Body of pancreas (tissue), 4 donors: ENCODE data around the gene ALG14. TPM values are rescaled to one million over a fixed set of nuclear protein-coding genes. Genes with fewer than 3 reads are reported as not detected.

ENCODE experiments used
- ATAC-seq: fragments of 150-250 bp; one replicate; pipeline ENCODE4 v1.9.1; 2016
- DNase-seq, 4 donors: peaks; one replicate each; pipeline ENCODE4 v3.0.0-alpha.2; 2019
- H3K27ac ChIP-seq, 4 donors: fragments of 200-600 bp; sonication (generic); 1 replicate in 3 of 4; 2 replicates in 1 of 4; pipeline versions ENCODE4 v1.5.1 to v1.6.1; 2016 to 2019; ENCODE audit warnings: mild to moderate bottlenecking in 1 of 4, mixed read lengths in 1 of 4, moderate library complexity in 1 of 4
- H3K27me3 ChIP-seq, 2 donors: fragments of 200-600 bp; sonication (generic); one replicate each; pipeline ENCODE4 v1.6.0; 2016; ENCODE audit warnings: mild to moderate bottlenecking in 1 of 2
- H3K36me3 ChIP-seq, 2 donors: fragments of 200-600 bp; sonication (generic); replicated peaks in 1 of 2; 2 replicates each; pipeline ENCODE4 v1.5.1; 2016; ENCODE audit warnings: low read depth in 2 of 2; ENCODE audit not compliant: insufficient read depth in 1 of 2
- H3K4me1 ChIP-seq: fragments of 200-600 bp; sonication (generic); one replicate; pipeline ENCODE4 v1.6.0; 2016
- H3K4me3 ChIP-seq, 2 donors: fragments of 200-600 bp; sonication (generic); 1 replicate in 1 of 2; 2 replicates in 1 of 2; pipeline ENCODE4 v1.5.1; 2016 to 2019
- H3K9me3 ChIP-seq, 3 donors: fragments of 200-600 bp; sonication (generic); 1 replicate in 2 of 3; 2 replicates in 1 of 3; pipeline ENCODE4 v1.5.1; 2016
- POLR2A ChIP-seq, 3 donors: fragments of 450-650 bp; IDR thresholded peaks; one replicate each; pipeline ENCODE4 v1.6.1; 2016; ENCODE audit warnings: antibody characterized with exemption in 3 of 3, mild to moderate bottlenecking in 2 of 3
- WGBS, 2 donors: methylation state at CpG; one replicate each; pipeline ENCODE4 v1.1.5; 2017; 5-methylcytosine and 5-hydroxymethylcytosine counted together
- intact Hi-C: fragments of 100-400 bp; cut with DNase I; formaldehyde crosslinking; loops from one replicate; pipeline ENCODE4 v1.15.1; 2023
- total RNA-seq, 2 donors: library from RNA; depleted of rRNA; stranded (reverse); fragments of >200 nt; gene quantifications; one replicate each; pipeline ENCODE4 v1.1.0, GENCODE V29; 2016
- TF ChIP-seq, protein P1 (sequence below), 7 experiments: fragments of 450-650 bp in 4 of 7; fragments of 200-600 bp in 3 of 7; sonication (generic) in 3 of 7; IDR thresholded peaks; one replicate each; pipeline ENCODE4 v1.5.1; 2016 to 2019; ENCODE audit warnings: antibody characterized with exemption in 7 of 7

The ALG14 gene
- total RNA-seq, 2 donors from 2014 or later = 0.78 to 0.99 TPM

DNA sequence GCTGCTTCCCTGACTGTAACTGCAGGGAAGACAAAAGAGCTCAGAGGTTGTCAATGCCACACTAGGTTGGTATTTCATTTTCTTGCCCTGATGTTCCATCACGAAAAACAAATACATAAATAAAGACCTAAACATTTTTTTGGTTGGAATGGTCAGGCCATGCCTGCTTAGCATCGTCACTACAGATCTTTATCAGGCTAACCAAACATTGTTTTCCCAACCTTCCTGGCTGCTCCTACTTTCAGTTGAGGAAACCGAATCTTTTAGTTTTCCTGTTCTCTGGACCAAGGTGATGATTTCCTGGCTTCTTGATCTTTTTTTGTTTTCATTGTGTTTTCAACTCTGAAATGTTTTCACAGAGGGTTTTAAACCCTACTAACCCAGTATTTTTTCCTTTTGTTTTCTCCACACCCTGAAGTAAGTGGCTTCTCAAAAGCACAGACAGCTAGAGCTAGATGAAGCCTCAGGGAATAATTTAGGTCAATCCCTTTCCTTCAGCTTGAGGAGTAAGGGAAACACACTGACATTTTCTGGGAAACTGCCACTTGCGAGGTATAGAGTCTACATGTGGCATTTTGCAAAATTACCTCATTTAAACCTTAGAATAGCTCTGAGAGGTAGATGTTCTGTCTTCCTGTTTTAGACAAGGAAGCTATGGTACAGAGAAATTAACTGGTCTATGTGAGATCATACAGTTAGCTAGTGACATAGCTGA, 78.7 kb downstream of the ALG14 start:
- WGBS, 2 donors = 55 to 66% methylated on average over 4 of the region's 4 CpGs
- intact Hi-C loops = no loop called here
- Histone ChIP-seq H3K9me3 (no peaks in the 10 kb centered on the region), H3K4me1 (peaks cover 16% of the 10 kb centered on the region), H3K27me3 (no peaks in the 10 kb centered on the region), H3K27ac (peak overlapping the region in 3 of 4 donors; percentile 0 to 28 (median 10)), H3K36me3 (no peaks in the 10 kb centered on the region), H3K4me3 (no peak overlapping the region)
- DNase-seq = no peak
- no peak for ATAC-seq
- TF ChIP-seq, protein P1, sequence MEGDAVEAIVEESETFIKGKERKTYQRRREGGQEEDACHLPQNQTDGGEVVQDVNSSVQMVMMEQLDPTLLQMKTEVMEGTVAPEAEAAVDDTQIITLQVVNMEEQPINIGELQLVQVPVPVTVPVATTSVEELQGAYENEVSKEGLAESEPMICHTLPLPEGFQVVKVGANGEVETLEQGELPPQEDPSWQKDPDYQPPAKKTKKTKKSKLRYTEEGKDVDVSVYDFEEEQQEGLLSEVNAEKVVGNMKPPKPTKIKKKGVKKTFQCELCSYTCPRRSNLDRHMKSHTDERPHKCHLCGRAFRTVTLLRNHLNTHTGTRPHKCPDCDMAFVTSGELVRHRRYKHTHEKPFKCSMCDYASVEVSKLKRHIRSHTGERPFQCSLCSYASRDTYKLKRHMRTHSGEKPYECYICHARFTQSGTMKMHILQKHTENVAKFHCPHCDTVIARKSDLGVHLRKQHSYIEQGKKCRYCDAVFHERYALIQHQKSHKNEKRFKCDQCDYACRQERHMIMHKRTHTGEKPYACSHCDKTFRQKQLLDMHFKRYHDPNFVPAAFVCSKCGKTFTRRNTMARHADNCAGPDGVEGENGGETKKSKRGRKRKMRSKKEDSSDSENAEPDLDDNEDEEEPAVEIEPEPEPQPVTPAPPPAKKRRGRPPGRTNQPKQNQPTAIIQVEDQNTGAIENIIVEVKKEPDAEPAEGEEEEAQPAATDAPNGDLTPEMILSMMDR (IDR thresholded peaks at IDR 0.05) = no peak
- TF ChIP-seq POLR2A (IDR thresholded peaks at IDR 0.05) = no peak

DNA sequence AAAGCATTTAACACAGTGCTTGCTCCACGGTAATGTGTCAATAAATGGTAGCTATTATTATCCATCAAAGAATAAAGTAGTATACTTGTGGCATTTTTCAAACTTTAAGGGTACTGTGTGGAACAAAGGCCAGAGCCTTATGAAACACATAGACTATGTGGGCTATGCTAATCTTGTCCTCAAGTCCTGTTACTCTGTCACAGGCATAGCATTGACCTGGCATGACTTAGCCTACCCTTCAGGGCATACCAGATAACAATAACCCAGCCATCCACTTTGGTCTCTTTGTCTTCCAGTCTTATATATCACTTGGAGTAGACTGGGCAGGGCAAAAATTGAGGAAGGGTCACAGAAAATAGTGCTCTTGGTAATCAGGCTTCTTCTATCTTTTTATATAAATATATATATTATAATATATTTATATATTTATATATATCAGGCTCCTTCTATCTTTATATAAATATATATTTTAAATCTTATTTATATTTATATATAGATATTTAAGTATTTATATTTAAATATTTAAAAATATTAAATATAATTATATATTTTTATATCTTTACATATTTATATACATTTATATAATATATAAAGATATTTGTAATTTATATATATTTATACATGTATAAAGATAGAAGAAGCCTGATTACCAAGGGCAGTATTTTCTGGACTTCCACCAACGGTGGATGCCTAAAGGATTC, 79.7 kb downstream of the ALG14 start:
- Histone ChIP-seq H3K36me3 (no peaks in the 10 kb centered on the region), H3K27ac (no peak overlapping the region), H3K4me3 (no peak overlapping the region), H3K4me1 (peaks cover 11% of the 10 kb centered on the region), H3K27me3 (no peaks in the 10 kb centered on the region), H3K9me3 (no peaks in the 10 kb centered on the region)
- TF ChIP-seq, protein P1 (IDR thresholded peaks at IDR 0.05) = no peak
- no peak for TF ChIP-seq POLR2A (IDR thresholded peaks at IDR 0.05)
- WGBS, 2 donors = 57 to 59% methylated on average over 2 of the region's 2 CpGs
- intact Hi-C loops = no loop called here
- DNase-seq (no peak), ATAC-seq (no peak)

DNA sequence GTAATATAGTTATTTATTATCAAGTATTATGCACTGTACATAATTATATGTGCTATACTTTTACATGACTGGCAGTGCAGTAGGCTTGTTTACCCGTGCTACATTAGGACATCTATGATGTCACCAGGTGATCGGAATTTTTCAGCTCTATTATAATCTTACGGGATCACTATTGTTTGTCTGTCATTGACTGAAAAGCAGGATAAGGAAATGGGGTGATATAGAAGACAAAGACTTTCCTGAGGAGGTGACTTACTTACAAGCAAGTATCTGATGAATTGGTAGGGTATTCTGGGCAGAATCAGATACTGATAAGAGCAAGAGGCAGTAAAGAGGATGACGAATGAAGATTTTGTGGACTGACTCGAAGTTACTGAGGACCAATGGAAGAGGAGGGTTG, 80.6 kb downstream of the ALG14 start:
- H3K9me3 ChIP-seq = no peaks in the 10 kb centered on the region
- no peak overlapping the region for H3K4me3 ChIP-seq
- WGBS, 2 donors = 76 to 79% methylated on average over 5 of the region's 5 CpGs
- TF ChIP-seq POLR2A (IDR thresholded peaks at IDR 0.05) = no peak
- TF ChIP-seq, protein P1 (IDR thresholded peaks at IDR 0.05) = no peak
- no peaks in the 10 kb centered on the region for H3K36me3 ChIP-seq
- no peaks in the 10 kb centered on the region for H3K27me3 ChIP-seq
- DNase-seq (no peak), ATAC-seq (no peak)
- intact Hi-C loops = no loop called here
- H3K4me1 ChIP-seq = peaks cover 11% of the 10 kb centered on the region
- no peak overlapping the region for H3K27ac ChIP-seq

DNA sequence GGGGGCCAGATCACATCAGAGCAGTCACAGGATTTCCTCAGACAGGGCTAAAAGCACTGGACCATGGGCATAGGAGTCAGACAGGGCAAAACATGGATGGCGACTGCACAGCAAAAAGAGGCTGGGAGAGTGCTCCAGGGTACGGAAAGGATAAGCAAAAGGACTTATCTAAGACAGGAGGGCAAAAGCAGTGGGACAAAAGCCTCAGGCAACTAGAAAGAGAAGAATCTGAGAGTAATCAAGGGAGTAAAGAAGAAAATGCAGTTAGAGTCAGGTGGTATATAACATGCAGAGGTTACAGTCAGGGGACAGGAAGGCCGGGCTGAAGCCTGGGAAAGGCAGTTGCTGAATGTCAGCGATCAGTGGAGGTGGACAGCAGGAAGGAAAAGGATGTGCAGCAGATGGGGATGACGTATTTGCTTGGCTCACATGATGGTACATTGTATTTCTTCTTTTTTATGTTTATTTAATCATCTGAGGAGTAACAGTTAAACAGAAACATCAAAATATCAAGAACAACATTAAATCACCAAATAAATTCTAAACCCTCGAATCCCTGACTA, 82.8 kb downstream of the ALG14 start:
- Histone ChIP-seq H3K27me3 (no peaks in the 10 kb centered on the region), H3K4me1 (peaks cover 11% of the 10 kb centered on the region), H3K36me3 (no peaks in the 10 kb centered on the region), H3K27ac (no peak overlapping the region), H3K9me3 (no peaks in the 10 kb centered on the region), H3K4me3 (no peak overlapping the region)
- intact Hi-C loops = no loop called here
- no peak for ATAC-seq
- TF ChIP-seq, protein P1 (IDR thresholded peaks at IDR 0.05) = no peak
- TF ChIP-seq POLR2A (IDR thresholded peaks at IDR 0.05) = no peak
- peak in 1 of 4 donors; percentile 12 for DNase-seq
- WGBS, 2 donors = 82 to 94% methylated on average over 6 of the region's 6 CpGs
